CMK (cell line): ENCODE results near the gene PRSS27.

Experiments
- DNase-seq: peaks from one replicate; pipeline ENCODE4 v3.0.0-alpha.2; 2010; ENCODE audit warnings: low read depth

The PRSS27 gene

DNA sequence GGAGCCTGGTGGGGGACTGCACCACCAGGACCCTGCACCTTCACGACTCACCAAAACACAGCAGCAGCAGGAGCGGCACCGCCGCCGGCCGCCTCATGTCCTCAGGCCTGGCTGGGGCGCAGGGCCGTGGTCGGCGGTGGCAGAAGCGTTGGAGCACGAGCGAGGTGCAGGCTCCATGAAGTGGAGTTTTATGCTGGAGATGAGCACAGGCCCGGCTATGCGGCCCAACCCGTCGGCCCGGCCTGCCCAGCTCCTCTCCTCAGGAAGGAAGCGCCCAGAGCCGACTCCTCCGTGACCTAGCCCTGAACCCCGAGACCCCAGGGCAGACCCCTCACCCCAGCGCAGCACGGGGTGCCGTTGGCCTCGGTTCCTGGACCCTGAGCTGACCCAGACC lies at the start of gene PRSS27:
PRSS27 (minus strand) TSS at position 161 of the 394 bp plus-strand sequence; CDS start at position 97, 64 bp downstream.
- no peak for DNase-seq

DNA sequence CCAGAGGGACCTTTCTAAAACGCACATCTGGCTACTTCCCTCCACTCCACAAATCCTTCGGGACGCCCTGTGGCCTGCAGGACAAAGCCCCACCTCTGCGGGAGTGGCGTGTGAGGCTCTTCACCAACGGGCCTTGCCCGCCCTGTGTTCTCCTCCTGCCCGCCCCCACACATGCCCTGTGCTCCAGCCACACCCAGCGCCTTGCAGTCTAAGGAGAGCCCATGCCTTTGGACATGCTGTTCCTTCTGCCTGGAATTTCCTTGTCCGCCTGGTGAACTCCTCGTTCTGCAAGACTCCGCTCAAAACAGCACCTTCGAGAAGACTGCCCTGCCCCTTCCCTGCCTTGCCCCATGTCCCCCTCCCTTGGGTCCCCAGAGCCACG lies 49.6 kb upstream of the PRSS27 start:
- DNase-seq = no peak

DNA sequence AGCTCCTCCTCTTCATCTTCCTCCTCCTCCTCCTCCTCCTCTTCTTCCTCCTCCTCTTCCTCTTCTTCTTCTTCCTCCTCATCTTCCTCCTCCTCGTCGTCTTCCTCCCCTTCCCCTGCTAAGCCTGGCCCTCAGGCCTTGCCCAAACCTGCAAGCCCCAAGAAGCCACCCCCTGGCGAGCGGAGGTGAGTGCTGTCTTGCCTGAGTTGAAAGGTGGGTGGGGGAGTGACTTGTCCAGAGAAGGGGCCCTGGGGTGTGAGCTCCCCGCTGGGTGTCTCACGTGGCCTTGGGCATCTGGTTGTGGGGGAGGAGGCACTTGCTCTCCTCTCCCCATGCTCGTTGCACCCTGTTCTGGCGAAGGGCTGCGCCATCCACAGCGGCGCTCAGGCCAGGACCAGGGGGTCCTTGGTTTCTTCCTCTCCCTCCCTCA lies 49.1 kb upstream of the PRSS27 start:
- DNase-seq = no peak

DNA sequence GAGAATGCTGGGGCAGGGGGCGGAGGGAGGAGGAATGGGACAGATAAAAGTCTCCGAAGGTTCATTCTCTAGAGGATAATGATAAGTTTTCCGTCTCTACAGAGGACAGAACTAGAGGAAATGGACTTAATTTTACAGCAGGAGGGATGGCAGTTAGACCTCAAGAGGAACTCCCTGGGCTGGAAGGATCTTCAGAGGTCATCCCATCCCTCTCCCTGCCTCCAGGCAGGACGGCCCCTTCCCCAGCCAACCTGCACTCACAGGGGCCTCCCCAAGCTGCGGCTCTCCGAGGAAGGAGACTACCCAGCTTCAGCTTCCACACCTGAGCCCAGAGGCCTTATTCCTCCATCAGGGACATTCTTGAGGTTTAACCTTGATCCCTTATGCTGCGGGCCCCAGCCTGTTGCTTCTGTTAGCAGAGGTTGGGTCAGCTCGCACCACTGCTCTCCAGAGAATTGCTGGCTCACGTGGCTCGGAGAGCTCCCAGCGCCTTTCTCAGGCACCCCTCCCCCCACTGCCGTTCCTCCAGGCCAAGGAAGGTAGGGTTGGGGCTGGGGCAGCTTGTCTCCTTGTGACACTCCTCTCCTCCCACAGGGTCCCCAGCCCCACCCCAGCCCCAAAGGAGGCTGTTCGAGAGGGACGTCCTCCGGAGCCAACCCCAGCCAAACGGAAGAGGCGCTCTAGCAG lies 48.5 kb upstream of the PRSS27 start:
- no peak for DNase-seq

DNA sequence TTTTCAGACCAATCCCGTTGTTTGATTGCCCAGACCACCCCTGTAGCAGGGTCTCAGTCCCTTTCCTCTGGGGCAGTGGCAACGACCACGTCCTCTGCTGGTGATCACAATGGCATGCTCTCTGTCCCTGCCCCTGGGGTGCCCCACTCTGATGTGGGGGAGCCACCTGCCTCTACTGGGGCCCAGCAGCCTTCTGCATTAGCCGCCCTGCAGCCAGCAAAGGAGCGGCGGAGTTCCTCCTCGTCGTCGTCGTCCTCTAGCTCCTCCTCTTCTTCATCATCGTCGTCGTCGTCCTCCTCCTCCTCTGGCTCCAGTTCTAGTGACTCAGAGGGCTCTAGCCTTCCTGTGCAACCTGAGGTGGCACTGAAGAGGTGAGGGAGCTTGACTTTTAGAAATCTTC lies 47.9 kb upstream of the PRSS27 start:
- DNase-seq = no peak

DNA sequence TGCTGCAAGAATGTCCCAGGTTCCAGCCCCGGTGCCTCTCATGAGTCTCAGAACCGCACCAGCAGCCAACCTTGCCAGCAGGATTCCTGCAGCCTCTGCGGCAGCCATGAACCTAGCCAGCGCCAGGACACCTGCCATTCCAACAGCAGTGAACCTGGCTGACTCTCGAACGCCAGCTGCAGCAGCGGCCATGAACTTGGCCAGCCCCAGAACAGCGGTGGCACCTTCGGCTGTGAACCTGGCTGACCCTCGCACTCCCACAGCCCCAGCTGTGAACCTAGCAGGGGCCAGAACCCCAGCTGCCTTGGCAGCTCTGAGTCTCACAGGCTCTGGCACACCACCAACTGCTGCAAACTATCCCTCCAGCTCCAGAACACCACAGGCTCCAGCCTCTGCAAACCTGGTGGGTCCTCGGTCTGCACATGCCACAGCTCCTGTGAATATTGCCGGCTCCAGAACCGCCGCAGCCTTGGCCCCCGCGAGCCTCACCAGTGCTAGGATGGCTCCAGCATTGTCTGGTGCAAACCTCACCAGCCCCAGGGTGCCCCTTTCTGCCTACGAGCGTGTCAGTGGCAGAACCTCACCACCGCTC lies 47.2 kb upstream of the PRSS27 start:
- DNase-seq = no peak

DNA sequence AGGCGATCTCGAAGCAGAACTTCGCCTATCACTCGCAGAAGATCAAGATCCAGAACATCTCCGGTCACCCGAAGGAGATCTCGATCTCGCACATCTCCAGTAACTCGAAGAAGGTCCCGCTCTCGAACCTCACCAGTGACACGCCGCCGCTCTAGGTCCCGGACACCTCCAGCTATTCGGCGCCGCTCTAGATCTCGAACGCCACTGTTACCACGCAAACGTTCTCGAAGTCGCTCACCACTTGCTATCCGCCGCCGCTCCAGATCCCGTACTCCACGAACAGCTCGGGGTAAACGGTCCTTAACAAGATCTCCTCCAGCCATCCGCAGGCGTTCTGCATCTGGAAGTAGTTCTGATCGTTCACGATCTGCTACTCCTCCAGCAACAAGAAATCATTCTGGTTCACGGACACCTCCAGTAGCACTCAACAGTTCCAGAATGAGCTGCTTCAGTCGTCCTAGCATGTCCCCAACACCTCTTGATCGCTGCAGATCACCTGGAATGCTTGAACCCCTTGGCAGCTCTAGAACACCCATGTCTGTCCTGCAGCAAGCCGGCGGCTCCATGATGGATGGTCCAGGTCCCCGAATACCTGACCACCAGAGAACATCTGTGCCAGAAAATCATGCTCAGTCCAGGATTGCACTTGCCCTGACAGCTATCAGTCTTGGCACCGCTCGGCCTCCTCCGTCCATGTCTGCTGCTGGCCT lies 46.6 kb upstream of the PRSS27 start:
- no peak for DNase-seq

DNA sequence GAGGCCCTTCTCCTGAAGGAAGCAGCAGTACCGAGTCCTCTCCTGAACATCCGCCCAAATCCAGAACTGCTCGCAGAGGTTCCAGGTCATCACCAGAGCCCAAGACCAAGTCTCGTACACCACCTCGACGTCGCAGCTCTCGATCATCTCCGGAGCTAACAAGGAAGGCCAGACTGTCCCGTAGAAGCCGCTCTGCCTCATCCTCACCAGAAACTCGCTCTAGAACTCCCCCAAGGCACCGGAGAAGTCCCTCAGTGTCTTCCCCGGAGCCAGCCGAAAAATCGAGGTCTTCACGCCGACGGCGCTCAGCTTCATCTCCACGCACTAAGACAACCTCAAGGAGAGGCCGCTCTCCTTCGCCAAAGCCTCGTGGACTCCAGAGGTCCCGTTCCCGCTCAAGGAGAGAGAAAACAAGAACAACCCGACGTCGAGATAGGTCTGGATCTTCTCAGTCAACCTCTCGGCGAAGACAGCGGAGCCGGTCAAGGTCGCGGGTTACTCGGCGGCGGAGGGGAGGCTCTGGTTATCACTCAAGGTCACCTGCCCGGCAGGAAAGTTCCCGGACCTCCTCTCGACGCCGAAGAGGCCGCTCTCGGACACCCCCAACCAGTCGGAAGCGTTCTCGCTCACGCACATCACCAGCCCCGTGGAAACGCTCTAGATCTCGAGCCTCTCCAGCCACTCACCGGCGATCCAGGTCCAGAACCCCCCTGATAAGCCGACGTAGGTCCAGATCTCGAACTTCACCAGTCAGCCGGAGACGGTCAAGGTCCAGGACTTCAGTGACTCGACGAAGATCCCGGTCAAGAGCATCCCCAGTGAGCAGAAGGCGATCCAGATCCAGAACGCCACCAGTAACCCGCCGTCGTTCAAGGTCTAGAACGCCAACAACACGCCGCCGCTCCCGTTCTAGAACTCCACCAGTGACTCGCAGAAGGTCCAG lies 45.7 kb upstream of the PRSS27 start:
- DNase-seq = no peak

DNA sequence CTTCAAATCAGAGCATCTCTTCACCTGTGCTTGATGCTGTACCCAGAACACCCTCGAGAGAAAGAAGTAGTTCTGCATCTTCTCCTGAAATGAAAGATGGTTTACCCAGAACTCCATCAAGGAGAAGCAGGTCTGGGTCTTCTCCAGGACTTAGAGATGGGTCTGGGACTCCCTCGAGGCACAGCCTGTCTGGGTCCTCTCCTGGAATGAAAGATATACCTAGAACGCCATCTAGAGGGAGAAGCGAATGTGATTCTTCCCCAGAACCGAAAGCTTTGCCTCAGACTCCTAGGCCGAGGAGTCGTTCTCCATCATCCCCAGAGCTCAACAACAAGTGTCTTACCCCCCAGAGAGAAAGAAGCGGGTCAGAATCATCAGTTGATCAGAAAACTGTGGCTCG lies 44.7 kb upstream of the PRSS27 start:
- no peak for DNase-seq

DNA sequence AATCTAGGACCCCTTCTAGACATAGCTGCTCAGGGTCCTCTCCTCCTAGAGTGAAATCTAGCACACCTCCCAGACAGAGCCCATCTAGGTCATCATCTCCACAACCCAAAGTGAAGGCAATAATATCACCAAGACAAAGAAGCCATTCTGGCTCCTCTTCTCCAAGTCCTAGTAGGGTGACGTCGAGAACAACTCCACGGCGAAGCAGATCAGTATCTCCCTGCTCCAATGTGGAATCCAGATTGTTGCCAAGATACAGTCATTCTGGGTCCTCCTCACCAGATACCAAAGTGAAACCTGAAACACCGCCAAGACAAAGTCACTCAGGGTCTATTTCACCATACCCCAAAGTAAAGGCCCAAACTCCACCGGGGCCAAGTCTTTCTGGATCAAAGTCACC lies 43.1 kb upstream of the PRSS27 start:
- no peak for DNase-seq

DNA sequence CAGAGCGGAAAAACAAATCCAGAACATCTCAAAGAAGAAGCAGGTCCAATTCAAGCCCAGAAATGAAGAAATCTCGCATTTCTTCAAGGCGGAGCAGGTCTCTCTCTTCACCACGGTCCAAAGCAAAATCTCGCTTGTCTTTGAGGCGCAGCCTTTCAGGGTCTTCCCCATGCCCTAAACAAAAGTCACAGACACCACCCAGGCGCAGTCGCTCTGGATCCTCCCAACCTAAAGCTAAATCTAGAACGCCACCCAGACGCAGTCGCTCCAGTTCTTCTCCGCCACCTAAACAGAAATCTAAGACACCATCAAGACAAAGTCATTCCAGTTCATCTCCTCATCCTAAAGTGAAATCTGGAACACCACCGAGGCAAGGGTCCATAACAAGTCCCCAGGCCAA lies 42.7 kb upstream of the PRSS27 start:
- DNase-seq = no peak

DNA sequence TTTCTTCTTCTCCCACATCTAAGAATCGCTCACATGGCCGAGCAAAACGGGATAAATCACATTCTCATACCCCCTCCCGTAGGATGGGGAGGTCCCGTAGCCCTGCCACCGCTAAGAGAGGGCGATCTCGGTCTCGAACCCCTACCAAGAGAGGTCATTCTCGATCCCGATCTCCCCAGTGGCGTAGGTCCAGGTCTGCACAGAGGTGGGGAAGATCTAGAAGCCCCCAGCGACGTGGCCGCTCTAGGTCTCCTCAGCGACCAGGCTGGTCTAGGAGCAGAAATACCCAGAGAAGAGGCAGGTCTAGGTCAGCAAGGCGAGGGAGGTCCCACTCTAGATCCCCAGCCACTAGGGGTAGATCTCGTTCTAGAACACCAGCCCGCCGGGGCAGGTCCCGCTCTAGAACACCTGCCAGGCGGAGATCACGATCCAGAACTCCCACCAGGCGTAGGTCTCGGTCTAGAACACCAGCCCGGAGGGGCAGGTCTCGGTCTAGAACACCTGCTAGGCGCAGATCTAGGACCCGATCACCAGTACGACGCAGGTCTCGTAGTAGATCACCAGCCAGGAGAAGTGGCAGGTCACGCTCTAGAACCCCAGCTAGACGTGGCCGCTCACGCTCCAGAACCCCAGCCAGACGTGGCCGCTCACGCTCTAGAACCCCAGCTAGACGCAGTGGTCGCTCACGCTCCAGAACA lies 42.0 kb upstream of the PRSS27 start:
- no peak for DNase-seq

DNA sequence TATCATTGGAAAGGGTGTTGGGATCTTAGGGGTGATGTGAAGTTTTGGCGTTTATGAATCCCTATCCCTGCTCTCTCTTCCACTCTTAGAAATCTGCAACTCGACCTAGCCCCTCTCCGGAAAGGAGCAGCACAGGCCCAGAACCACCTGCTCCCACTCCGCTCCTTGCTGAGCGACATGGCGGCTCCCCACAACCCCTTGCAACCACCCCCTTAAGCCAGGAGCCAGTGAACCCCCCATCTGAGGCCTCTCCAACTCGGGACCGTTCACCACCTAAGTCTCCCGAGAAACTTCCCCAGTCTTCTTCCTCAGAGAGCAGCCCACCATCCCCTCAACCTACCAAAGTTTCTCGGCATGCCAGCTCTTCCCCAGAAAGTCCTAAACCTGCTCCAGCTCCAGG lies 41.4 kb upstream of the PRSS27 start:
- no peak for DNase-seq

DNA sequence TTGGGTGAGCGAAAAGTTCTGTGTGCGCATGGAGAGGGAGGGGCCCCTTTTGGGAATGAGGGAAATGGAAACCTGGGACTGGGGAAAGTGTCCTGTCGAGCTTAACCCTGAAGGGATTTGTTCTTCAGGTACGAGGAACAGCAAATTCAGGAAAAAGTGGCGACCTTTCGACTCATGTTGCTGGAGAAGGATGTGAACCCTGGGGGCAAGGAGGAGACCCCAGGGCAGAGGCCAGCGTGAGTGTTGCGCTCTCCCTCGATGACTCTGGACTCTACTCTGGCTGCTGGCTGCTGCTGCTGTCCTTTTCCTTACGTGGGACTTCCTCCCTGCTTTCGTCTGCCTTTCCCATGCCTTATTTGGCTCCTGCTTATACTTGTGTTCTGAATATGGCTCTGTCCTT lies 37.3 kb upstream of the PRSS27 start:
- DNase-seq = no peak

DNA sequence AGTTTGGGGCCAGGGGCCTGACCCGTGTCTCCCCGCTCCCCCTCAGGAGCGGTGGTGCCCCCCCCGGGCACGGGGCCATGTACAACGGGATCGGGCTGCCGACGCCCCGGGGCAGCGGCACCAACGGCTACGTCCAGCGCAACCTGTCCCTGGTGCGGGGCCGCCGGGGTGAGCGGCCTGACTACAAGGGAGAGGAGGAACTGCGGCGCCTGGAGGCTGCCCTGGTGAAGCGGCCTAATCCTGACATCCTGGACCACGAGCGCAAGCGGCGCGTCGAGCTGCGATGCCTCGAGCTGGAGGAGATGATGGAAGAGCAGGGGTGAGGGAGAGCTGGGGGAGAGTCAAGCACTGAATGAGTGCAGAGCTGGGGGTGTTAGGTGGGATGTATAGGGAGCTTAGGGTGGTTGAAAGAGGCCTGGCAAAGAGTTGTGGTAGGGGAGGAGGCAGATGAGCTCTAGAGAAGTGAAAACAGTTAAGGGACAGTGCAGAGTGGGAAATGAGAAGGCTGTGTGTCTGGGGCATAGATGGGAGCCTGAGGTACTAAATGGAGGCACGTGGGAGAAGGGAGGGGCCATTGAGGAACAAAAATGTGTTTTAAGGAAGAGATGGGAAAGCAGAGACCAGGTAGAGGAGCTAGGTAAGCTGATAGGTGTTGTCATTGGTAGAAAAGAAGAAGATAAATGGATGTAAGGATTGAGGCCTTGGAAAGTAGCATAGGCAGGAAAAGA lies 36.4 kb upstream of the PRSS27 start:
- DNase-seq = no peak

DNA sequence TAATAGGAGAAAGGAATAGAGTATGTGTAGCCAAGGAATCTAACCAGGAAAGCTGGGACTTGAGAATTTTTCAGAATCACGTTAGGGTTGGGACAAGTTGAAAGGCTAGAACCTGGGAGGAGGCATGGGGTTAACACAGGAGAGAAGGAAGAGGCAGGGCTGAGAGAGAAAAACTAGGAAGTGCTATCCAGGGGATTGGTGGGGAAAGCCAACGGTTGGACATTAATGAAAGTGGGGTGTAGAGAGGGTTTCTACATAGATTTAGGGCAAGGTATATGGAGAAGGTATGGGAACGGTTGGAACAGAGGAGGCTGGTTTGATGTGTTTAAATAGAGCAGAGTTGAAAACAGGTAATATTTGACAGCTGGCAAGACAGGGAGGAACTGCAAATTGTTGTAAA lies 35.1 kb upstream of the PRSS27 start:
- DNase-seq = no peak

DNA sequence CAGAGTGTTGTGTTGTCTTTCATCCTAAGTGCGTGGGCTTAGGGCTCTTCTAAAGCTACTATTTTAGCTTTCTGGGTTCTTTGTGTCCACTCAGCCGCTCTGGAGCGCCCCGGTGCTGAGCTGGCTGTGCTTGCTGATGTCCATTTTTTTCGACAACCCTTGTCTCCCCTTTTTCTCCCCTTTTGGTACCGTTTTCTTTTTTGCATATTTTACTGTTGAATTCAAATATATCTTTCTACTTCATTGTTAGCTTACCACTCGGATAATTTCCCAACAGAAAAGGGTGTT lies 33.7 kb upstream of the PRSS27 start:
- DNase-seq = no peak

DNA sequence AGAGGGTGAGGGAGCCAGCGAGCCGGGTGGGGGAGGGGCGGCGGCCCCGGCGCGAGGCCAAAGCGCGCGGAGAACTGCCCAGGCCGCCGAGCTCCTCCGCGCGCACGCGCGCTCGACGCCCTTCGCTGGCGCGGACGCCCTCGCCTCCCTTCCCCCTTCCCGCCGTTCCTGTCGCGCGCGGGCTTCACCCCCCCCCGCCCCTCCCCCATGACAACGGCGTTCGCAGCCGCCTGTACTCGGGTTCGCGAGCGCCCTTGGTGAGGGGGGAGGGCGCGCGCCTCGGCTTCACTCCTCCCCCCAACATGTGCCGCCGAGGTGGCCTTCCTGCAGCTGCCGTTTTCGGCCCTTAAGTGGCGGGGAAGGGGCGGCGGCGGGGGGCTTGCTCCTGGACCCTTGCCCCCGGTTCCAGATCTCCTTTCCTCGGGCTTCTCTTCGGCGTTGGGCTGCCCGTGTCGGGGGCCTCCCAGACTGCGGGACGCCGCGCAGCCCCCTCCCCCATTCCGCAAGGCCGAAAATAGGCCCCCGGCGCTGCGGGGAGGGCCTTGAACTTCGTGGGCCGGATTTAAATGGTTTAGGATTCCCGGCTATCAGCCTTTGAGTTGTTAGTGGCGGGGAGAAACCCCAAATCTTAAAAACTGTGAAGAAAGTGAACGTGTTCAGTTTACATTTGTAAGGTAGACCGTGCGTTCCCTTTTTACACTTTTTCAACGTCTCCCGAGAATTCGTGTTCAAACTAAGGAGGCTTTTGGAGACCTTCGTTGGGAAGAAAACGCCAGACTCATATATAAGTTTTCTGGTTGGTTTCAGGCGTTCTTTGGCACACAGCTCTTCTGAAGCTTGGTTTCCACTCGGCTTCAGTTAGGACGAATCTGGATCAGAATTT lies 33.1 kb upstream of the PRSS27 start:
- peak; percentile 66 for DNase-seq

DNA sequence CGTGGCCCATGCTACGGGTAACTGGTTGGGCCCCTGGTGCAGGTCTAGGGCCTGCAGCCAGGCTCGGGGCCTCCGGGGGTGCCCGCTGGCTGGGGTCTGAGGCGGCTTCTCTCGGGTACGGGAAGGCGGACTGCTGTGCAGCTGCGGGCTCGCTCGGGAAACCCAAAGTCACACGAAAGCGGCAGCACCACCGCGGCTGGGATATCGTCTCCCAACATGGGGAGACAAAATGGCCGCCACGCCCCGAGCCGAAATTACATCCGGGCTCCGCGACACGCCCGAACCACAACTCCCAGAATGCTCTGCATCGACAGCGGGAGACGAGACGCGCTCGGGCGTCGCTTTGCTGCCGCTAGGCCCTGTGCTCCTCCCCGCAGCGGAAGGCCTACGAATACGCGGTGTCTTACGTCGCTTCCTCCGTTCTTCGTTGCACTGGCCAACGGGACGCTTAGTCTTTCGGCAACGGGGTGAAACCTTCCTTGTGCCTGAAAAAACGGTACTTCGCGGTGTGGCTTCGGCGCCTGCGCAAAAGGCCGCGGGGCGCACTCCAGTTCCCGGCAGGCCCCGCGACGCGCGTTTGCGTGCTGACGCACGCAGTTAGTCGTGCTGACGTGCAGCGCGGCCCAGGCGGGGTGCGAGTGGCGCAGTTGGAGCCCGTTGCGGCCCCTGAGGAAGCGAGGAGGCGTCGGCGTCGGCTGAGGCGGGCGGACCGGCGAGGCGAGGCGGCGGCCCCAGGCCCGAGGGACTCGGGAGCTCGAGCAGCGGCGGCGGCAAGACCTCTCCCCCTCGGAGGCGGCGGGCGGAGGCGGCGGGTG lies 32.2 kb upstream of the PRSS27 start, which contains the start of gene SRRM2:
SRRM2 (plus strand) TSS at position 604 of the 815 bp plus-strand sequence. CDS start 3,727 bp downstream, outside the sequence.
- peak; percentile 87 for DNase-seq
